Measurements from ENCODE around the gene GID8.

GRCh38 chr20:62995898-62996595, 58.1 kb downstream of the GID8 start:
- TF ChIP-seq CTCF (IDR thresholded peaks at IDR 0.05; ENCODE audit: extremely low read depth in 1 of 2, insufficient read depth in 1 of 2, low read depth in 1 of 2, low read length in 2 of 2) (no peak), POLR2A (IDR thresholded peaks at IDR 0.05; ENCODE audit: low read depth, low read length) (no peak), POLR2AphosphoS5 (IDR thresholded peaks at IDR 0.05; ENCODE audit: insufficient read depth, low read depth, low read length) (no peak), EZH2 (IDR thresholded peaks at IDR 0.05; ENCODE audit: borderline replicate concordance, low read depth, low read length, severe bottlenecking) (no peak), JUN (IDR thresholded peaks at IDR 0.05; ENCODE audit: borderline replicate concordance, insufficient read depth, insufficient read length, low read depth) (no peak), MYC (IDR thresholded peaks at IDR 0.05; ENCODE audit: low read depth, low read length) (no peak), FOS (IDR thresholded peaks at IDR 0.05; ENCODE audit: borderline replicate concordance, insufficient read depth, low read length) (no peak), GATA2 (IDR thresholded peaks at IDR 0.05; ENCODE audit: insufficient read depth, insufficient read length, low read depth, low read length) (no peak)
- TF ChIP-seq, protein P1, sequence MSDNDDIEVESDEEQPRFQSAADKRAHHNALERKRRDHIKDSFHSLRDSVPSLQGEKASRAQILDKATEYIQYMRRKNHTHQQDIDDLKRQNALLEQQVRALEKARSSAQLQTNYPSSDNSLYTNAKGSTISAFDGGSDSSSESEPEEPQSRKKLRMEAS (IDR thresholded peaks at IDR 0.05; ENCODE audit: insufficient read depth, insufficient read length), result no peak
